ENCODE measurements around the gene TH.

Gene TH

DNA sequence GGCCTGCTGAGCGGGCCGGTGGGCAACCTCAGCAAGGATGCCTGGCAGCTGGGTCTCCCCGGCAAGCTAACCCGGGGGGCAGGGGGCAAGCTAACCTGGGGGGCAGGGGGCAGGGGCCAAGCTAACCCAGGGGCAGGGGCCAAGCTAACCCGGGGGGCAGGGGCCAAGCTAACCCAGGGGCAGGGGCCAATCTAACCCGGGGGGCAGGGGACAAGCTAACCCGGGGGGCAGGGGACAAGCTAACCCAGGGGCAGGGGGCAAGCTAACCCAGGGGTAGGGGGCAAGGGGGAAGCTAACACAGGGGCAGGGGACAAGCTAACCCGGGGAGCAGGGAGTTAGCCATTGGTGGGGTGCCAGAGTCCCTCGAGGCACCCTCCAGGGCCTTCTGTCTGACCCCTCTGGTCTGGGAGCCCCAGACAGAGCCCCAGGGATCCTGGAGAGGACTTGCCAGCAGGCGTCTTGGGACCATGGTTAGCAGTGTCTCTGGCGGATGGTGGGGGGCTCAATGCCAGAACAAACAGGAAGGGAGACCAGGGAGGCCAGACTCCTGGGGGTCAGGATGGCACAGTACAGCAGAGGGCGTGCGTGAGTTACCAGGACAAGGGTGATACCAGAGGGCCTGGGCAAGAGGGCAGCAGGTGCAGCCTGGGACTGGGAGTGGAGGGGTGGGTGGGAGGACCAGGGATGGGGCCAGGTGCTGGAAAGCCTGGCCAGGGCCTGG, 48.5 kb downstream of the TH start:
- Histone ChIP-seq H3K36me3 (ENCODE audit: control insufficient read depth, low read length) (no peaks in the 10 kb centered on the region), H3K79me2 (ENCODE audit: control insufficient read depth, low read length) (no peaks in the 10 kb centered on the region), H3K27ac (ENCODE audit: low read depth, low read length) (no peak overlapping the region), H3K27me3 (ENCODE audit: control insufficient read depth, low read length) (peaks cover 7% of the 10 kb centered on the region), H3F3A (ENCODE audit: control insufficient read depth, insufficient read depth) (no peaks in the 10 kb centered on the region), H3K4me2 (ENCODE audit: low read length) (no peak overlapping the region), H4K20me1 (ENCODE audit: control insufficient read depth, insufficient read depth, low read depth, low read length) (no peaks in the 10 kb centered on the region), H3K9me3 (ENCODE audit: control insufficient read depth, insufficient read depth, low read length) (no peaks in the 10 kb centered on the region), H3K9me2 (replicated peaks; ENCODE audit: control insufficient read depth, low read length) (no peaks in the 10 kb centered on the region), H3K4me1 (ENCODE audit: control insufficient read depth, low read length) (no peaks in the 10 kb centered on the region), H3K4me3 (ENCODE audit: low read length) (no peak overlapping the region)
- TF ChIP-seq, protein P1, sequence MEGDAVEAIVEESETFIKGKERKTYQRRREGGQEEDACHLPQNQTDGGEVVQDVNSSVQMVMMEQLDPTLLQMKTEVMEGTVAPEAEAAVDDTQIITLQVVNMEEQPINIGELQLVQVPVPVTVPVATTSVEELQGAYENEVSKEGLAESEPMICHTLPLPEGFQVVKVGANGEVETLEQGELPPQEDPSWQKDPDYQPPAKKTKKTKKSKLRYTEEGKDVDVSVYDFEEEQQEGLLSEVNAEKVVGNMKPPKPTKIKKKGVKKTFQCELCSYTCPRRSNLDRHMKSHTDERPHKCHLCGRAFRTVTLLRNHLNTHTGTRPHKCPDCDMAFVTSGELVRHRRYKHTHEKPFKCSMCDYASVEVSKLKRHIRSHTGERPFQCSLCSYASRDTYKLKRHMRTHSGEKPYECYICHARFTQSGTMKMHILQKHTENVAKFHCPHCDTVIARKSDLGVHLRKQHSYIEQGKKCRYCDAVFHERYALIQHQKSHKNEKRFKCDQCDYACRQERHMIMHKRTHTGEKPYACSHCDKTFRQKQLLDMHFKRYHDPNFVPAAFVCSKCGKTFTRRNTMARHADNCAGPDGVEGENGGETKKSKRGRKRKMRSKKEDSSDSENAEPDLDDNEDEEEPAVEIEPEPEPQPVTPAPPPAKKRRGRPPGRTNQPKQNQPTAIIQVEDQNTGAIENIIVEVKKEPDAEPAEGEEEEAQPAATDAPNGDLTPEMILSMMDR (IDR thresholded peaks at IDR 0.05; ENCODE audit: low read depth, low read length, poor library complexity, severe bottlenecking): no peak
- no peak for TF ChIP-seq EZH2phosphoT487 (IDR thresholded peaks at IDR 0.05; ENCODE audit: borderline replicate concordance, low read length)

DNA sequence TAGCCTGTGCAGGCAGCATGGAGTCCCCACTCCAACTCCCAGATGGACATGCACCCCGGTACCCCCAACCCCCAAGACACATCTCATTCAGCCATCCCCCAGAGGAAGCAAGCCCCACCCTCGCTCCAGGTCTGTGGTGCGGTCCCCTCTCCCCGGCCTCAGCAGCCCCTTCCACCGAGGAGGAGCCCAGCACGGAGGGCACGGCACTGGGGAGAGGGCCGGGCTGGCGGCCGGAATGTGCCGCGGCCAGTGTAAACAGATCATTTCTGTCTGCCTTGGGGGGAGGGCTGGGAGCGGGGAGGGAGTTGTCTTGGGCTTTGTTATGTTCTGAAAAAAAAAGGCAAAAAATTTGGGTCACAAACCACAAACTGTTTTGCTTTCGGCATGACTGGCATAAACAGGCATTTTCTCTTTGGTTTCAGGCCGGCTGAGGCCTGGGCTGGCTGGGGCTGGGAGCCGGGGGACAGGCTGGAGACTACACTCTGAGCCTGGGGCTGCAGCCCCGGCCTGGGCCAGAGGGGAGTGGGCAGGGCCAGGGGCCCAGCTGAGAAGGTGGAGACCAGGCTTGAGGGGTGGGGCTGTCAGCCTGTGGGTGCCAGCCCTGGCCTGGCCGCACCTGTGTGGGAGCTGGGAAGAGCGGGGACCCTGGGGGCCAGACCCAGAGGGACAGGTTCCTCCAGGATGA, 49.3 kb downstream of the TH start:
- Histone ChIP-seq H3K27me3 (ENCODE audit: control insufficient read depth, low read length) (peaks cover 10% of the 10 kb centered on the region), H3K36me3 (ENCODE audit: control insufficient read depth, low read length) (no peaks in the 10 kb centered on the region), H3K27ac (ENCODE audit: low read depth, low read length) (no peak overlapping the region), H3K9me3 (ENCODE audit: control insufficient read depth, insufficient read depth, low read length) (no peaks in the 10 kb centered on the region), H3K4me1 (ENCODE audit: control insufficient read depth, low read length) (no peaks in the 10 kb centered on the region), H3K4me3 (ENCODE audit: low read length) (no peak overlapping the region), H4K20me1 (ENCODE audit: control insufficient read depth, insufficient read depth, low read depth, low read length) (no peaks in the 10 kb centered on the region), H3K9me2 (replicated peaks; ENCODE audit: control insufficient read depth, low read length) (no peaks in the 10 kb centered on the region), H3K79me2 (ENCODE audit: control insufficient read depth, low read length) (no peaks in the 10 kb centered on the region), H3K4me2 (ENCODE audit: low read length) (no peak overlapping the region), H3F3A (ENCODE audit: control insufficient read depth, insufficient read depth) (no peaks in the 10 kb centered on the region)
- TF ChIP-seq EZH2phosphoT487 (IDR thresholded peaks at IDR 0.05; ENCODE audit: borderline replicate concordance, low read length): no peak
- TF ChIP-seq, protein P1 (IDR thresholded peaks at IDR 0.05; ENCODE audit: low read depth, low read length, poor library complexity, severe bottlenecking): no peak

DNA sequence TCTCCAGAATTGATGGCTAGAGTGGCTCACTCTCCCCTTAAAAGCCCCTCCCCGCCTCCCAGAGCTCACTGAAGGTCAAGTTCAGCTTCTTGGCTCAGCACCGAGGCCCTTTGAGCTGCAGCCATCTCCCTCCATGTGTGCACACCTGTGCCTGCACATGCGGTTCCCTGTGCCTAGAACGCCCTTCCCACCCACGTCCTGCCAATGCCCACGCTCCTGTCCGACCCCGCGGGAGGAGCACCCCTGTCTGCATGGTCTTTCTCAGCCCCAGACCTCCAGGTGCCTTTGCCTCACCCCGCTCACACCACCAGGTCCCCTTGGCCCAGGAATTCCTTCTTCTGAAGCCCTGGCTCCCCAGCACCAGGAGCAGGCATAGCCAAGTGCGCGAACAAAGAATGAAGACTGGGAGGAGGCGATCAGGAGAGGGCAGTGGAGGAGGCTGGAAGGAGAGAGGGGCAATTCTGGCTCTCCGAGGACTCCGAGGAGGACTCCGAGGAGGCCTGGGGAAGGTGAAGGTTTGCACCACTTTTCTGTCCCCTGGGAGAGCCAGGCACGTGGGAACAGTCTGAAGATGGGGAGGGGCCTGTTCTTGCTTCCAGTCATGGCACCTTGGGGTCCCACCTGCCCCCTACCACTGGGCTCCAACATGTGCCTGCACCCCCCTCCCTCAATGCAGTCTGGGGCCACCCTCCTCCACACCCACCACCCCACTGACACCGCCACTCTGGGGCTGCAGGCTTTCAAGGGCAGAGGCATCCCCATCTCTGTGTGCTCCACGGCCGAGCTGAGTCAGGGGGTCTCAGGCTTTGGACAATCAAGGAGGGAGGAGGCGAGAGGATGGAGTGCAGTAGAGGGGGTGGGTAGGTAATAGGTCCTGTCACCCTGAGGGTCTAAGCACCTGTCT, 50.1 kb downstream of the TH start:
- no peaks in the 10 kb centered on the region for H3K36me3 ChIP-seq (ENCODE audit: control insufficient read depth, low read length)
- H4K20me1 ChIP-seq (ENCODE audit: control insufficient read depth, insufficient read depth, low read depth, low read length): no peaks in the 10 kb centered on the region
- no peaks in the 10 kb centered on the region for H3F3A ChIP-seq (ENCODE audit: control insufficient read depth, insufficient read depth)
- no peak overlapping the region for H3K27ac ChIP-seq (ENCODE audit: low read depth, low read length)
- H3K4me2 ChIP-seq (ENCODE audit: low read length): no peak overlapping the region
- H3K4me1 ChIP-seq (ENCODE audit: control insufficient read depth, low read length): no peaks in the 10 kb centered on the region
- no peak overlapping the region for H3K4me3 ChIP-seq (ENCODE audit: low read length)
- H3K27me3 ChIP-seq (ENCODE audit: control insufficient read depth, low read length): peaks cover 10% of the 10 kb centered on the region
- H3K9me3 ChIP-seq (ENCODE audit: control insufficient read depth, insufficient read depth, low read length): no peaks in the 10 kb centered on the region
- H3K9me2 ChIP-seq (replicated peaks; ENCODE audit: control insufficient read depth, low read length): no peaks in the 10 kb centered on the region
- no peaks in the 10 kb centered on the region for H3K79me2 ChIP-seq (ENCODE audit: control insufficient read depth, low read length)
- TF ChIP-seq, protein P1 (IDR thresholded peaks at IDR 0.05; ENCODE audit: low read depth, low read length, poor library complexity, severe bottlenecking): no peak

All from DOHH2 (cell line).